HG02759 (cell line): ENCODE data around the gene USP16.

Source experiments
- ATAC-seq: cut with Tn5 transposase; IDR thresholded peaks from one replicate; pipeline ENCODE4 v1.9.1; 2021; ENCODE audit warnings: mild to moderate bottlenecking, moderate library complexity; ENCODE audit not compliant: unreplicated experiment

The USP16 gene

DNA sequence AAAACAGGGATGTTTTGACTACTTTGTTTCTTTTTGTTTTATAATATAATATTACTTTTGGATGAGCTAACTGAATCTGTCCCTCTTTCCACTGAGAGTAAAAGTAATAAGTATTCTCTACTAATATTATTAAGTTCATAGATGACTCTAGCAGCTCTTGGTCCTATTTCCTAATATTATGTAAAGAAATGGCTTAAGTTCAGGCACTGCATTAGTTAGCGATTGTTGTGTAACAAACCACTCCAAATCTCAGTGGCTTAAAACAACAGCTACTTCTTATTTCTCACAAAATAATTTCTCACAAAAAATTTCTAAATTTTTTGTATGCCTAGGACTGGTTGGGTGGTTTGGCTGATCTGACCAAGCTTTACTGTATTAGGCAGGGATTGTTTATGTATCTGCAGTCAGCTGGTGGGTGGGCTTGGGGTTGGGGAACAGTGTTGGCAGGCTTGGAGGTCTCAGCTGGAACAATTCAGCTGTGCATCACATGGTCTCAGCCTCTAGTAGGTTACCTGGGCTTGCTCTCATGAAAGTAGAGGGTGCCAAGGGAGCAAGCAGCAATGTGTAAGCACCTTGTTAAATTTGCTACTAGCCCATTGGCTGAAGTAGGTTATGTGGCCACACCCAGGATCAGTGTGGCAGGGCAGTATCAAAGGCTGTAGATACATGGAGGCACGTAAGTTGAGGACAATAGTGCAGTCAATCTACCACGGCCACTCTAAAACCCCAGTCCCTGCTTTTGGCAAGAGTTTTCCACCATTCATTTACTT lies 57.8 kb downstream of the USP16 start:
- ATAC-seq = no peak

DNA sequence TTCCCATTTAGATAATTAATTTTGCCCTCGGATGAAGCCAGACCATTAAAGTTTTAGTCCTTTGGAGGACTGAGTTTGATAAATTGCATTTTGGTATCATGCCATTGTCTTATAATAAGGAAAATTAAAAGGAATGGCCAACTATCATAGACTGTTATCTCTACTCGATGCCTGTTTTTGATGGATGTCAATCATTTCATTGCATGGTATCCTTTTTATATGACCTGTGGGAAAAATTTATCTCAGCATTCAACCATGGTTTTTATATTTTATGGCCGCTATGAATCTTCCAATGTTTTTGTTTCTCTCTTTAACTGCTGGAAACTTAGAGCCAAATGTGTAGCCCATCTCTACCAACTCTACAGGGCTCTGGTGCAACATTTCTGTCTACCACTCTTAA lies 58.8 kb downstream of the USP16 start:
- ATAC-seq = no peak

DNA sequence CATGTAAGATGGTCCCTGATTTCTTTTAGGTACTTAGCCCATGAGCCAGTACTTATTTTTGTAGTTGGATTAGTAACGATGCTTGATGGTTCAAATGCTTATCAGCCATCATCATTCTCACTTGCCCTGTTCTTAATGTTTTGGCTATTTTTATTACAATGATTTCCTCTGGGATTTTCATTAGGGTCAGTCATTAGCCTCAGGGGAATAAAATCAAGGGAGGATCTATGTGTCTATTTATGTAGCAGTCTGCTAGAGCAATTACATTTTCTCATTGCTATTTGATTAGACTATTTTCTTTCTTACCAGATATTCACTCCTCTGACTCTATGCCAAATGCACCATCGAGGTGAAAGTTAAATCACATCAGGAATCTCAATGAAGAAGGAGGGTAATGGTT lies 59.9 kb downstream of the USP16 start:
- ATAC-seq = no peak

DNA sequence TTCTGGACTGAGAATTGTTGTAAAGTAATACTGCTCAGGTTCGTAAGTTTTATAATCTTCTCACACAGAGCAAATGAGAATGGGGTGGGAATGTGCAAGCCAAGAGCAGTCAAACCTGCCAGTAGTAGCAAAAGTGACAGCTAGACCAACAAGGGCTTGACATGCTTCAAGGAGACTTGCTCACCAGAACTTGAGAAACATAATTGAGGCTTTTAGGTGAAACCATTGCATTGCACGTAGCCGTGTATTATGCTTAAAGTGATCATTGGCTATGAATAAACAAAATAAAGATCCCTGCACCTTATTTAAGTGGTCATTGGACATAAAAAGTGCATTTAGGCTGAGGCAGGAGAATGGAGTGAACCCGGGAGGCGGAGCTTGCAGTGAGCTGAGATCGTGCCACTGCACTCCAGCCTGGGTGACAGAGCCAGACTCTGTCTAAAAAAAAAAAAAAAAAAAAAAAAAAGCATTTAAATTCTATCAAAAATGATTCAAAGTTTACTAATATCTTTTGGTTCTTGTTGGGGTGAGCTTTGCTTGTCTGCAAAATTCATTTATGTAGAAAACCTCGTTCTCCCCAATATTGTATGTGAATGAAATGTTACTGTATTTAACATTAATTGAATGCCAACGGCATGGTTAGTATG lies 60.8 kb downstream of the USP16 start:
- ATAC-seq = no peak

DNA sequence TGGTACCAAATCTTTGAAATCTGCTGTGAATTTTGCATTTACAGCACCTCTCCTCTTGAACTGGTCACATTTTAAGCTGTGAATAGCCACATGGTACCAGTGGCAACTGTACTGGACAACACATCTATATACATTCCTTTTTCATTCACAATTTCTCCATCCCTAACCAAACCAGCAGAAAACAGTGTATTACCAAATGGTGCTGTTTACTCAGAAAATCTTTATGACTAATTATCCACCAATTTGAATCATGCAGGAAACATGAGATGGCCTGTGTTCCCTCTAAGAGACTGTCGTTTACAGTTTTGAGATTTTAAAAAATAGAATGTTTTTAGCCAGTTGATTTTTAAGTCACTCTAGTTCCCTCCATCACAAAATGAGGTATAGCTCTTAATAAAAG lies 66.6 kb downstream of the USP16 start:
- no peak for ATAC-seq

DNA sequence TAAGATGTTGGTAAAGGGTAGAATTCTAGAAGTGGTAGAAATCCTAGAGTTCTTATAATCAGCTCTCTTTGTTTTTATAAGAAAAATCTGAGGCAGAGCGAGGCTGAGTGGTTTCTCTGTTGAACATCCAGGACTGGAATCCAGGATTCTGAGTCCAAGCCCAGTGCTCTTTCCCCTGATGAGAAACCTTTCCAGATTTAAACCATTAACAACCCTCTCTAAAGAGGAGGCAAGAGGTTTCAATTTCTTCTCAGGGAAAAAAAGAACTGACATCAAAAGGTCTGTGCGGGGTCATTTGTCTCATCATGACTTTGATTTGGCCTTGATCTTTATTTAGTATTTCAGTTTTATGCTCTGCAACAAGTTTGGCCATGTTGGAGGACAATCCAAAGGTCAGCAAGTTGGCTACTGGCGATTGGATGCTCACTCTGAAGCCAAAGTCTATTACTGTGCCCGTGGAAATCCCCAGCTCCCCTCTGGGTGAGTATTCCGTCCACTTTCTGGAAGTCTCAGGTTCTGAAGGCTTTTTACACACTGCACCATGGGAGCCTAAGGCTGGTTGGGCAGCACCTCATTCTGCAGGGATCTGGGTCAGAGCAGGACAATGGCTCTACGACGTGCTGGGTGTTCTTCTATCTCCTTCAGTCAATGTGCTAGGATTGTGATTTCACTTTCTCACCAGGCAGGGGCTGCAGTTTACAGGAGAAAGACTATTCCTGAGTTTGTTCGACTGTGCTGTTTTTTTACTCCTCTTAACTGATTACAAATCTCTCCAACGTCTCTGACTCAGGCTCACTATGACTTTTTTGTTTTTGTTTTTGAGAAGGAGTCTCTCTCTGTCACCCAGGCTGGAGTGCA lies 67.9 kb downstream of the USP16 start:
- ATAC-seq = no peak

DNA sequence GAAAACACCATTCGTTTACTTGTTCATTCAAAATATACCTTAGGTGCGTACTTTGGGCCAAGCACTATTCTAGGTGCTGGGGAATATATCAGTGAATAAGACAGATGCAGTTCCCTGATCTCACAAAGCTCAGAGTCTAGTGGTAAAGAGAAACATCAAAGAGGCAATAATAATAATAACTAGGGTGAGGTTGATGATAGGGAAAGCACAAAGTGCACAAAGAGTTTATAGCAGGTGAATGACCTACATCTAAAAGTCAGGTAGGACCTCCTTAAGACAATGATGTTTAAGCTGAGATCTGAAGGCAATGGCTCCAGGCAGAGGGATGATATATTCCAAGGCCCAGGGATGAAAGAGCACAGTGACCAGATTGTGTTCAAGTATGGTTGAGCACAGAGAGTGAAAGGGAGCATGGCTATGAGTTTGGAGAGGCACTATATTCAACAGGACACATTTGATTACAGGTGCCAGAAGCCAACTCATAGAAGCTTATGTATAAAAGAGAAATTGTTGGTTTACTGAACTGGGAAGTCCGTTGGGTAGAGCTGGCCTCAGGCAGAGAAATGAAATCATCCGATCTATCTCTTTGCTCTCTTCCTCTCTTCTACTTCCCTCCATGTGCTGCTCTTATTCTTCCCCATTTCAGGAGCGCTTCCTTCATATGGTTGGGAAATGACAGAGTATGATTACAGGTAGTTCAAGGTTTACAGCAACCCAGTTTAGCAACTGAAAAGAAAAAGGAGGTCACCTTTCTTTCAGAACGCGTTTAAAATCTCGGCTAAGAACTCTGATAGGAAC lies 71.9 kb downstream of the USP16 start:
- ATAC-seq = no peak

DNA sequence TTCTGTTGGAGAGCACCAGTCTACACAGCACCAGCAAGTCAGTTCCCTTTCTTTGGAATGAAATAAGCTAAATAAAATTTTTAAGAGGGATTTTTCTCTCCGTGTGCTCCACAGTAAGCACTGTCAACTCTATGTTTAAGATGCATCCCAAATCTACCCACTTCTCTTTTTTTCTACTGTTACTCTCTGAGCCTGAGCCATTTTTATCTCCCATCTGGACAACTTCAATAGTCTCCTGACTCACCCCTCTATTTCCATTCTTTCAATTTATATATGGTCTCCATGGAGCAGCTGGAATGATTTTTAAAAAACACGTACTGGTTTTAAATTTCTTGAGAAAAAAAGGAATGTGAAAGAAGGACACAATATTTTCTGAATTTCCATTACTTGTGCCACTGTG lies 73.7 kb downstream of the USP16 start:
- ATAC-seq = no peak

DNA sequence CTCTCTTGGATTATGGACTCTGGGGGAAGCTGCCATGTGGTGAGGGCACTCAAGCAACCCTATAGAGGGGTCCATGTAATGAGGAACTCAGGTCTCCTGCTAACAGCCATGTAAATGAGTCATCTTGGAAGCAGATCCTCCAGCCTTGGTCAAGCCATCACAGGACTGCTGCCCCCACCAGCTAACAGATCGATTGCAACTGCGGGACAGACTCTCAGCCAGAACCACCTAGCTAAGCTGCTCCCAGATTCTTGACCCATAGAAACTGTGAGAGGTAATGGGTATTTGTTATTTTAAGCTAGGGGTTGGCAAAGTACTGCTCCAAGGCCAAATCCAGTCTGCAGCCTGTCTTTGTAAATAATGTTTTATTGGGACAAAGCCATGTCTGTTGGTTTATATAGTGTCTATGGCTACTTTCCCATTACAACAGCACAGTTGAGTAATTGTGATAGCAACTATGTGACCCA lies 78.4 kb downstream of the USP16 start:
- ATAC-seq = no peak
